MM.1S (cell line): Measurements from ENCODE around the gene BEGAIN.

ENCODE experiments used
- EZH2 ChIP-seq: fragments of 300-600 bp; sonication (generic); optimal IDR thresholded peaks from 2 replicates; pipeline ENCODE3; 2017; ENCODE audit warnings: low read depth, mild to moderate bottlenecking, antibody characterized with exemption, low read length, mixed read lengths
- EZH2phosphoT487 ChIP-seq: fragments of 300-600 bp; sonication (generic); IDR thresholded peaks from 2 replicates; pipeline ENCODE4 v1.6.1; 2018; ENCODE audit warnings: antibody characterized with exemption, low read length
- TF ChIP-seq, protein P1 (sequence below): fragments of 300-600 bp; sonication (generic); IDR thresholded peaks from 2 replicates; pipeline ENCODE4 v1.5.1; 2016; ENCODE audit warnings: antibody characterized with exemption, low read length, mixed read lengths

DNA sequence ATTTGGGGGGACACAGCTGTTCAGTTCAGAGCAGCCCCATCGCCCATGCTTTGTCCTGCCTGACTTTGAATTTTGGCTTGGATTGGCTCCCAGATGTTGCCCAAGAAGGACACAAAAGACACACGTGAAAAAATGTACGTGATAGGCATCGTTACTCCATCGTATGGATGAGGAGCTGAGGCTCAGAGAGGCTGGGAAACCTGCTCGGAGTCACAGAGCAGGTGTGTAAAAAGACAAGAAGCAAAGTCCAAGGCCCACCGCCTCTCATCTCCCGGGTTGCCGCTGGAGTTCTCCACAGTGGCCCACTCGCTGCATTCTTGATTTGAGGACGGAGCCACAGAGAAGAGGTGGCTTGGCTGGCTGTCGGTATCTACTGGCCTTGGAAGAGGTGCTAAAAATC is 41.0 kb upstream of the BEGAIN start:
- TF ChIP-seq, protein P1, sequence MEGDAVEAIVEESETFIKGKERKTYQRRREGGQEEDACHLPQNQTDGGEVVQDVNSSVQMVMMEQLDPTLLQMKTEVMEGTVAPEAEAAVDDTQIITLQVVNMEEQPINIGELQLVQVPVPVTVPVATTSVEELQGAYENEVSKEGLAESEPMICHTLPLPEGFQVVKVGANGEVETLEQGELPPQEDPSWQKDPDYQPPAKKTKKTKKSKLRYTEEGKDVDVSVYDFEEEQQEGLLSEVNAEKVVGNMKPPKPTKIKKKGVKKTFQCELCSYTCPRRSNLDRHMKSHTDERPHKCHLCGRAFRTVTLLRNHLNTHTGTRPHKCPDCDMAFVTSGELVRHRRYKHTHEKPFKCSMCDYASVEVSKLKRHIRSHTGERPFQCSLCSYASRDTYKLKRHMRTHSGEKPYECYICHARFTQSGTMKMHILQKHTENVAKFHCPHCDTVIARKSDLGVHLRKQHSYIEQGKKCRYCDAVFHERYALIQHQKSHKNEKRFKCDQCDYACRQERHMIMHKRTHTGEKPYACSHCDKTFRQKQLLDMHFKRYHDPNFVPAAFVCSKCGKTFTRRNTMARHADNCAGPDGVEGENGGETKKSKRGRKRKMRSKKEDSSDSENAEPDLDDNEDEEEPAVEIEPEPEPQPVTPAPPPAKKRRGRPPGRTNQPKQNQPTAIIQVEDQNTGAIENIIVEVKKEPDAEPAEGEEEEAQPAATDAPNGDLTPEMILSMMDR = no peak
- no peak for TF ChIP-seq EZH2
- no peak for TF ChIP-seq EZH2phosphoT487
